B cell (primary cell): ENCODE results near the gene LENEP. TPM values are rescaled to one million over a fixed set of nuclear protein-coding genes. Genes with fewer than 3 reads are reported as not detected.

Experiments used
- ATAC-seq: fragments of 200-7000 bp; cut with Tn5 transposase; one replicate; pipeline ENCODE4 v1.10.0; 2021; ENCODE audit warnings: low read depth, mild to moderate bottlenecking, moderate number of reproducible peaks, moderate library complexity
- CTCF ChIA-PET: fragments of 350-600 bp; sonication (Branson Sonifier 250); formaldehyde crosslinking; loops from one replicate; lab custom pipeline; 2021; ENCODE audit warnings: antibody characterized with exemption, inconsistent platforms; lab: Charles Lee
- POLR2A ChIA-PET: fragments of 350-600 bp; sonication (Branson Sonifier 250); formaldehyde crosslinking; loops from one replicate; lab custom pipeline; 2021; ENCODE audit warnings: antibody characterized with exemption; lab: Charles Lee
- DNase-seq: peaks from one replicate; pipeline ENCODE4 v3.0.0; 2013
- H2AFZ ChIP-seq: 2 replicates; pipeline ENCODE4 v1.6.1; 2012; ENCODE audit warnings: mild to moderate bottlenecking, low read depth, low read length; ENCODE audit not compliant: insufficient read depth, poor library complexity, severe bottlenecking
- H3K27ac ChIP-seq, 2 donors: 1 replicate in 1 of 2; 2 replicates in 1 of 2; pipeline ENCODE4 v1.5.1; 2012 to 2013; ENCODE audit warnings: low read length in 2 of 2, mild to moderate bottlenecking in 2 of 2, moderate library complexity in 1 of 2
- H3K27me3 ChIP-seq, 4 experiments: fragments of 200-600 bp in 1 of 4; sonication (generic) in 1 of 4; replicated peaks in 1 of 4; 1 replicate in 2 of 4; 2 replicates in 2 of 4; pipeline versions ENCODE4 v1.6.1 to v1.7.0; 2013 to 2016; ENCODE audit warnings: low read length in 3 of 4, mild to moderate bottlenecking in 2 of 4, mixed read lengths in 1 of 4, moderate library complexity in 1 of 4; ENCODE audit not compliant: insufficient read depth in 4 of 4, control insufficient read depth in 3 of 4; ENCODE audit errors: control extremely low read depth in 1 of 4
- H3K36me3 ChIP-seq, 2 experiments: replicated peaks in 1 of 2; 1 replicate in 1 of 2; 2 replicates in 1 of 2; pipeline versions ENCODE4 v1.6.1 to v1.7.1; 2013; ENCODE audit warnings: low read length in 1 of 2; ENCODE audit not compliant: insufficient read depth in 2 of 2, control insufficient read depth in 1 of 2; ENCODE audit errors: control extremely low read depth in 1 of 2, extremely low read depth in 1 of 2
- H3K4me1 ChIP-seq, 2 donors: fragments of 200-600 bp in 1 of 2; sonication (generic) in 1 of 2; 1 replicate in 1 of 2; 2 replicates in 1 of 2; pipeline versions ENCODE4 v1.5.1 to v1.6.1; 2013 to 2017; ENCODE audit warnings: low read length in 2 of 2; ENCODE audit not compliant: control insufficient read depth in 2 of 2, insufficient read depth in 2 of 2
- H3K4me2 ChIP-seq: replicated peaks from 2 replicates; pipeline ENCODE3; 2012; ENCODE audit warnings: mild to moderate bottlenecking, low read depth, low read length; ENCODE audit not compliant: poor library complexity, severe bottlenecking
- H3K4me3 ChIP-seq, 5 experiments: fragments of 200-600 bp in 1 of 5; sonication (generic) in 1 of 5; 1 replicate in 3 of 5; 2 replicates in 2 of 5; pipeline versions ENCODE4 v1.5.1 to v1.7.0; 2011 to 2016; ENCODE audit warnings: low read length in 4 of 5, mild to moderate bottlenecking in 4 of 5, low read depth in 2 of 5, control low read depth in 1 of 5, moderate library complexity in 1 of 5; ENCODE audit not compliant: insufficient read depth in 1 of 5; ENCODE audit errors: control extremely low read depth in 1 of 5, extremely low read depth in 1 of 5
- H3K79me2 ChIP-seq: fragments of 200-600 bp; sonication (generic); one replicate; pipeline ENCODE4 v1.6.0; 2016; ENCODE audit warnings: low read length; ENCODE audit not compliant: control insufficient read depth, insufficient read depth
- H3K9ac ChIP-seq: fragments of 200-600 bp; sonication (generic); 2 replicates; pipeline ENCODE4 v1.6.1; 2017; ENCODE audit warnings: mild to moderate bottlenecking, low read length, moderate library complexity
- H3K9me3 ChIP-seq, 3 donors: one replicate each; pipeline versions ENCODE4 v1.6.1 to v1.7.1; 2013; ENCODE audit warnings: low read length in 2 of 3; ENCODE audit not compliant: control insufficient read depth in 2 of 3, insufficient read depth in 1 of 3; ENCODE audit errors: control extremely low read depth in 1 of 3
- H4K20me1 ChIP-seq: 2 replicates; pipeline ENCODE4 v1.6.0; 2012; ENCODE audit warnings: mild to moderate bottlenecking, low read length; ENCODE audit not compliant: insufficient read depth, control insufficient read depth, poor library complexity, severe bottlenecking
- H3K27ac Mint-ChIP-seq: one replicate; pipeline ENCODE4 v1.8.0; 2021; ENCODE audit warnings: mixed read lengths
- H3K27me3 Mint-ChIP-seq: one replicate; pipeline ENCODE4 v1.8.0; 2021; ENCODE audit warnings: mixed read lengths
- H3K4me1 Mint-ChIP-seq: one replicate; pipeline ENCODE4 v1.8.0; 2021; ENCODE audit warnings: mixed read lengths
- H3K4me3 Mint-ChIP-seq: one replicate; pipeline ENCODE4 v1.8.0; 2021; ENCODE audit warnings: mixed read lengths
- H3K9me3 Mint-ChIP-seq: one replicate; pipeline ENCODE4 v1.8.0; 2022; ENCODE audit warnings: mixed read lengths; ENCODE audit not compliant: insufficient read depth
- EZH2 ChIP-seq: IDR thresholded peaks from 2 replicates; pipeline ENCODE4 v1.6.1; 2012; ENCODE audit warnings: borderline replicate concordance, low read depth, mild to moderate bottlenecking, moderate library complexity, low read length; ENCODE audit not compliant: insufficient read depth, poor library complexity, severe bottlenecking
- WGBS: methylation state at CpG from one replicate; pipeline ENCODE4 v1.1.5; 2013; ENCODE audit warnings: missing lambda C conversion rate; ENCODE audit not compliant: insufficient coverage; 5-methylcytosine and 5-hydroxymethylcytosine counted together
- intact Hi-C: fragments of 100-400 bp; cut with micrococcal nuclease; formaldehyde crosslinking; loops from one replicate; pipeline ENCODE4 v1.10.0; 2022
- polyA plus RNA-seq: library from polyadenylated mRNA; depleted of rRNA; stranded (reverse); fragments of >200 nt; gene quantifications from 2 replicates; pipeline ENCODE4 v1.2.3, GENCODE V29; 2012
- total RNA-seq, 2 donors: library from RNA; stranded (reverse); fragments of 120-200 nt in 1 of 2; gene quantifications; 1 replicate in 1 of 2; 2 replicates in 1 of 2; pipeline versions ENCODE4 v1.2.3 to v1.2.4, GENCODE V29; 2013 to 2022
- TF ChIP-seq, protein P1 (sequence below): fragments of 200-600 bp; IDR thresholded peaks from one replicate; pipeline ENCODE4 v1.8.0; 2022; ENCODE audit warnings: antibody characterized with exemption, mild to moderate bottlenecking

LENEP gene
- total and polyA plus RNA-seq, 2 donors (not counting 1 experiment from before 2014, with no cell fraction given) = 2.0 TPM; not detected in 1

DNA sequence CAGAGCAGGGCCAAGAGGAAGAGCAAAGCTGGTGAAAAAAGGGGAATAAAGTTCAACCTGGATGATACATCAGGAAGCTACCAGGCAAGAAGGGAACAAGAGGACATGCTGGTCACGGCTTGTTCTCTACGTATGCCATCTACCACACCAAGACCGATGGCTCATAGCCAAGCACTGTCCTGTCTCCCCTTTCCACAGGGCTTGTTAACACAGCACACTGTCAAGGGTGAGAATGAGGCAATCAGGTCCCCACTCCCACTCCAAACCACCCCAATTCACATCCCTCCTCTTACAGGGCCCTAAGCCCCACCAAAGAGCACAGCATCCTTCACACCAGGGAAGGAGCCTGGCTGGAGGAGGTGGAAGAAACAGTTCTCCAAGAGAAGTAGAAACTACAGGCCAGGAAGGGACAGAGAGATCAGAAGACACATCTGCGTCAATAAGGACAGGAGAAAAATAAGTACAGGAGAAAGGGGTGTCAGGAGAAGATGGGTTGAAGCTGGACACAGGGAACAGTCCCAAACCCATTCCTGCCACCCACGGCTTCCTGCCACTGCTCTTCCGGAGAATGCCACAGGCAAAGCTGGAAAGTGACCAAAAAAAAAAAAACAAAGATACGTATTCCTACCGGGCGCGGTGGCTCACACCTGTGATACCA is 21.9 kb upstream of the LENEP start:
- H3K27me3 Mint-ChIP-seq = no peaks in the 10 kb centered on the region
- peak overlapping the region; percentile 54 for H3K27ac Mint-ChIP-seq
- ChIA-PET POLR2A (interaction anchor here (0.7 to 1.2 kb wide), 2 partner anchors 16 to 1689 kb away, joined by 3 to 6 read pairs; partner anchors contain the start of gene PBXIP1), CTCF (interaction anchor here (0.9 to 8.7 kb wide), 8 partner anchors 9 to 114 kb away, joined by 3 to 110 read pairs (median 4); partner anchors contain the start of genes PMVK and PYGO2)
- Histone ChIP-seq H3K27me3 (no peaks in the 10 kb centered on the region), H3K36me3 (peaks cover 0 to 38% of the 10 kb centered on the region in 2 experiments), H3K4me2 (no peak overlapping the region), H4K20me1 (peaks cover 39% of the 10 kb centered on the region), H2AFZ (no peak overlapping the region), H3K9ac (no peak overlapping the region), H3K4me3 (no peak overlapping the region), H3K9me3 (no peaks in the 10 kb centered on the region), H3K4me1 (peaks cover 20 to 40% of the 10 kb centered on the region in 2 donors), H3K79me2 (peaks cover 71% of the 10 kb centered on the region), H3K27ac (no peak overlapping the region)
- WGBS = 92% methylated on average over 10 of the region's 10 CpGs
- peak overlapping the region; percentile 24 for H3K4me3 Mint-ChIP-seq
- DNase-seq (no peak), ATAC-seq (no peak)
- peaks cover 27% of the 10 kb centered on the region for H3K4me1 Mint-ChIP-seq
- no peak for TF ChIP-seq EZH2
- TF ChIP-seq, protein P1, sequence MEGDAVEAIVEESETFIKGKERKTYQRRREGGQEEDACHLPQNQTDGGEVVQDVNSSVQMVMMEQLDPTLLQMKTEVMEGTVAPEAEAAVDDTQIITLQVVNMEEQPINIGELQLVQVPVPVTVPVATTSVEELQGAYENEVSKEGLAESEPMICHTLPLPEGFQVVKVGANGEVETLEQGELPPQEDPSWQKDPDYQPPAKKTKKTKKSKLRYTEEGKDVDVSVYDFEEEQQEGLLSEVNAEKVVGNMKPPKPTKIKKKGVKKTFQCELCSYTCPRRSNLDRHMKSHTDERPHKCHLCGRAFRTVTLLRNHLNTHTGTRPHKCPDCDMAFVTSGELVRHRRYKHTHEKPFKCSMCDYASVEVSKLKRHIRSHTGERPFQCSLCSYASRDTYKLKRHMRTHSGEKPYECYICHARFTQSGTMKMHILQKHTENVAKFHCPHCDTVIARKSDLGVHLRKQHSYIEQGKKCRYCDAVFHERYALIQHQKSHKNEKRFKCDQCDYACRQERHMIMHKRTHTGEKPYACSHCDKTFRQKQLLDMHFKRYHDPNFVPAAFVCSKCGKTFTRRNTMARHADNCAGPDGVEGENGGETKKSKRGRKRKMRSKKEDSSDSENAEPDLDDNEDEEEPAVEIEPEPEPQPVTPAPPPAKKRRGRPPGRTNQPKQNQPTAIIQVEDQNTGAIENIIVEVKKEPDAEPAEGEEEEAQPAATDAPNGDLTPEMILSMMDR = no peak
- H3K9me3 Mint-ChIP-seq = no peaks in the 10 kb centered on the region
- intact Hi-C loops = loop anchor here (5.0 kb wide), 1 partner anchor 201 kb away; the partner anchor contains the start of genes KRTCAP2 and TRIM46

DNA sequence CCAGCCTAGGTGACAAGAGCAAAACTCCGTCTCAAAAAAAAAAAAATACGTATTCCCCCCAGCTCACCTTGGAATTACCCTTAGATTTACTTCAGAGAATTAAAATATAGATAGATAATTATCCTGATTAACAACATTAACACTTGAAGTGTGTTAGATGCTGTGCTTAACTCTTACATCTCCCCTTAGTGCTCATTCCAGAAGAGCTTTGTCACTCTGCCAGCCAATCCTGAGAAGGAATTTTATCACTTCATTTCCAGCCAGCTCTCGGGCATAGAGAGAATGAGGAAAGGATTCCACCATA is 21.2 kb upstream of the LENEP start:
- Histone ChIP-seq H3K9me3 (no peaks in the 10 kb centered on the region), H3K36me3 (peaks cover 0 to 31% of the 10 kb centered on the region in 2 experiments), H3K9ac (no peak overlapping the region), H3K4me2 (no peak overlapping the region), H3K27ac (no peak overlapping the region), H3K27me3 (no peaks in the 10 kb centered on the region), H3K4me1 (peaks cover 22 to 44% of the 10 kb centered on the region in 2 donors), H3K4me3 (no peak overlapping the region), H3K79me2 (peaks cover 70% of the 10 kb centered on the region), H2AFZ (no peak overlapping the region), H4K20me1 (peaks cover 39% of the 10 kb centered on the region)
- no CpG with 5 or more reads among the region's 3 CpGs for WGBS
- Mint-ChIP-seq H3K27me3 (no peaks in the 10 kb centered on the region), H3K4me1 (peaks cover 27% of the 10 kb centered on the region), H3K4me3 (peak overlapping the region; percentile 62), H3K27ac (peak overlapping the region; percentile 5), H3K9me3 (no peaks in the 10 kb centered on the region)
- ATAC-seq (no peak), DNase-seq (no peak)
- intact Hi-C loops = loop anchor here (5.0 kb wide), 1 partner anchor 200 kb away; the partner anchor contains the start of genes KRTCAP2 and TRIM46
- ChIA-PET CTCF (interaction anchor here (0.9 to 8.7 kb wide), 7 partner anchors 10 to 113 kb away, joined by 3 to 110 read pairs (median 4); partner anchors contain the start of genes PMVK and PYGO2), POLR2A (interaction anchor here (0.7 to 0.8 kb wide), 3 partner anchors 11 to 1689 kb away, joined by 3 read pairs; partner anchors contain the start of gene FLAD1)
- TF ChIP-seq, protein P1 = no peak
- no peak for TF ChIP-seq EZH2
